ENCODE results near the gene CNTNAP2. TPM values are rescaled to one million over a fixed set of nuclear protein-coding genes. Genes with fewer than 3 reads are reported as not detected.
"Not testable (repeated sequence)": the region's sequence is repeated elsewhere in the genome, so short reads cannot be mapped to it uniquely, and the experiment has no call there.

CNTNAP2 gene
- total RNA-seq, 1 donor from 2014 or later, result under 0.01 TPM

GRCh38 chr7:147658392-147658967, 1541.9 kb downstream of the CNTNAP2 start:
- no peak for DNase-seq (ENCODE audit: extremely low read depth, low read depth, low spot score)

GRCh38 chr7:147659036-147659995, 1542.7 kb downstream of the CNTNAP2 start:
- no peak for DNase-seq (ENCODE audit: extremely low read depth, low read depth, low spot score)

GRCh38 chr7:147664541-147664940, 1547.9 kb downstream of the CNTNAP2 start:
- DNase-seq (ENCODE audit: extremely low read depth, low read depth, low spot score), result no peak

GRCh38 chr7:147670759-147671158, 1554.2 kb downstream of the CNTNAP2 start:
- DNase-seq (ENCODE audit: extremely low read depth, low read depth, low spot score), result no peak

- no peak for DNase-seq (ENCODE audit: extremely low read depth, low read depth, low spot score)
Measured at GRCh38 chr7:147674705-147675104, 1558.1 kb downstream of the CNTNAP2 start.

- no peak for DNase-seq (ENCODE audit: extremely low read depth, low read depth, low spot score)
Measured at GRCh38 chr7:147678943-147679342, 1562.3 kb downstream of the CNTNAP2 start.

GRCh38 chr7:147681530-147681929, 1564.9 kb downstream of the CNTNAP2 start:
- DNase-seq (ENCODE audit: extremely low read depth, low read depth, low spot score), result no peak

GRCh38 chr7:147700702-147701101, 1584.1 kb downstream of the CNTNAP2 start:
- DNase-seq (ENCODE audit: extremely low read depth, low read depth, low spot score), result no peak

GRCh38 chr7:147707926-147708325, 1591.3 kb downstream of the CNTNAP2 start:
- no peak for DNase-seq (ENCODE audit: extremely low read depth, low read depth, low spot score)

GRCh38 chr7:147708871-147709270, 1592.3 kb downstream of the CNTNAP2 start:
- no peak for DNase-seq (ENCODE audit: extremely low read depth, low read depth, low spot score)

- no peak for DNase-seq (ENCODE audit: extremely low read depth, low read depth, low spot score)
Measured at GRCh38 chr7:147711447-147711846, 1594.8 kb downstream of the CNTNAP2 start.

GRCh38 chr7:147721962-147722830, 1605.6 kb downstream of the CNTNAP2 start:
- DNase-seq (ENCODE audit: extremely low read depth, low read depth, low spot score), result no peak

GRCh38 chr7:147723536-147723935, 1606.9 kb downstream of the CNTNAP2 start:
- no peak for DNase-seq (ENCODE audit: extremely low read depth, low read depth, low spot score)

GRCh38 chr7:147731311-147731710, 1614.7 kb downstream of the CNTNAP2 start:
- no peak for DNase-seq (ENCODE audit: extremely low read depth, low read depth, low spot score)

- not testable (repeated sequence) for DNase-seq (ENCODE audit: extremely low read depth, low read depth, low spot score)
Measured at GRCh38 chr7:147737559-147738214, 1621.1 kb downstream of the CNTNAP2 start.

GRCh38 chr7:147742301-147742700, 1625.7 kb downstream of the CNTNAP2 start:
- DNase-seq (ENCODE audit: extremely low read depth, low read depth, low spot score), result no peak

GRCh38 chr7:147756300-147756699, 1639.7 kb downstream of the CNTNAP2 start:
- DNase-seq (ENCODE audit: extremely low read depth, low read depth, low spot score), result no peak

GRCh38 chr7:147759327-147759943, 1642.8 kb downstream of the CNTNAP2 start:
- DNase-seq (ENCODE audit: extremely low read depth, low read depth, low spot score), result no peak

- no peak for DNase-seq (ENCODE audit: extremely low read depth, low read depth, low spot score)
Measured at GRCh38 chr7:147765301-147765700, 1648.7 kb downstream of the CNTNAP2 start.

GRCh38 chr7:147771344-147771743, 1654.7 kb downstream of the CNTNAP2 start:
- DNase-seq (ENCODE audit: extremely low read depth, low read depth, low spot score), result no peak

All from glomerular endothelial cell (primary cell).